Measurements from ENCODE around the gene EXT2.

DNA sequence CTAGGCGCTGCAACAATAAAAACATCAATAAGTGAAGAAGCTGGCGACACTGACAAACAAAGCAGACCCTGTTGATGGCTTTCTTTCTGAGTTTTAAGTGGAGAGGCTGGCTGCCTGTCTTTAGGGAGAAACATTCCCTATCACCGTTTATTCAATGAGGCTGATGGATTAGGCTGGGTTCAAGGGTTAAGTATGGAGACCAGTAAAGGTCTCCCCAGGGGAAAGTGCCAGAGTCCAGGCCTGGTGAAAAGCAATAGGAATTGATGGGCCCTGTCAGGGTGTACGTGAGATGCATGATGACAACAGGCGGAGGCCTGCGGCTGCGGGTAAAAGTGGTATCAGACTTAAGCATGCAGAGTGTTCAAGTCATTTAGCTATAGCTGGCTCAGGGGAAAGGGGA lies 111.8 kb downstream of the EXT2 start:
- TF ChIP-seq, protein P1, sequence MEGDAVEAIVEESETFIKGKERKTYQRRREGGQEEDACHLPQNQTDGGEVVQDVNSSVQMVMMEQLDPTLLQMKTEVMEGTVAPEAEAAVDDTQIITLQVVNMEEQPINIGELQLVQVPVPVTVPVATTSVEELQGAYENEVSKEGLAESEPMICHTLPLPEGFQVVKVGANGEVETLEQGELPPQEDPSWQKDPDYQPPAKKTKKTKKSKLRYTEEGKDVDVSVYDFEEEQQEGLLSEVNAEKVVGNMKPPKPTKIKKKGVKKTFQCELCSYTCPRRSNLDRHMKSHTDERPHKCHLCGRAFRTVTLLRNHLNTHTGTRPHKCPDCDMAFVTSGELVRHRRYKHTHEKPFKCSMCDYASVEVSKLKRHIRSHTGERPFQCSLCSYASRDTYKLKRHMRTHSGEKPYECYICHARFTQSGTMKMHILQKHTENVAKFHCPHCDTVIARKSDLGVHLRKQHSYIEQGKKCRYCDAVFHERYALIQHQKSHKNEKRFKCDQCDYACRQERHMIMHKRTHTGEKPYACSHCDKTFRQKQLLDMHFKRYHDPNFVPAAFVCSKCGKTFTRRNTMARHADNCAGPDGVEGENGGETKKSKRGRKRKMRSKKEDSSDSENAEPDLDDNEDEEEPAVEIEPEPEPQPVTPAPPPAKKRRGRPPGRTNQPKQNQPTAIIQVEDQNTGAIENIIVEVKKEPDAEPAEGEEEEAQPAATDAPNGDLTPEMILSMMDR (IDR thresholded peaks at IDR 0.05) = no peak
- TF ChIP-seq POLR2A (IDR thresholded peaks at IDR 0.05) = no peak

All from testis (tissue), 2 donors.